GM18907 (cell line): ENCODE results near the gene PDE7B.
"Not testable (repeated sequence)": the region's sequence is repeated elsewhere in the genome, so short reads cannot be mapped to it uniquely, and the experiment has no call there.

Experiments used
- ATAC-seq: cut with Tn5 transposase; IDR thresholded peaks from one replicate; pipeline ENCODE4 v1.9.1; 2021; ENCODE audit warnings: mild to moderate bottlenecking, moderate library complexity; ENCODE audit not compliant: unreplicated experiment

The PDE7B gene

DNA sequence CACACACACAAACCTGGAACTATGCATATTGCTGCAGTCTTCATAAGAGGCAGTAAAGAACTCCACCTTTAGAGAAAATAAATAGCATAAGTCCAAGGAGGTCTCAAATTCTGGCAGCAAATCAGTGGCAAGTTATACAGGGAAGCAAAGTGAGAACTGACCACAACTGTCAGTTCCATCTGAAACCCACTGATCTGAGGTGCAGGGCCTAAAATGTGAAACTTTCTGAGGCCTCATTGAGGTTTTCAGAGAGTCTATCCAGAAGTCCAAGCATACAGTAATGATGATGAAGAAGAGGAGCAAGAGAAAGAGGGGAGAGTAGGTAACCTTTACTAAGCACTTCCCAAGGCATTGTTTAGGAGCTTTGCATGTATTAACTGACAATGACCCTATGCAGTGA, 362.4 kb downstream of the PDE7B start:
- ATAC-seq: no peak

DNA sequence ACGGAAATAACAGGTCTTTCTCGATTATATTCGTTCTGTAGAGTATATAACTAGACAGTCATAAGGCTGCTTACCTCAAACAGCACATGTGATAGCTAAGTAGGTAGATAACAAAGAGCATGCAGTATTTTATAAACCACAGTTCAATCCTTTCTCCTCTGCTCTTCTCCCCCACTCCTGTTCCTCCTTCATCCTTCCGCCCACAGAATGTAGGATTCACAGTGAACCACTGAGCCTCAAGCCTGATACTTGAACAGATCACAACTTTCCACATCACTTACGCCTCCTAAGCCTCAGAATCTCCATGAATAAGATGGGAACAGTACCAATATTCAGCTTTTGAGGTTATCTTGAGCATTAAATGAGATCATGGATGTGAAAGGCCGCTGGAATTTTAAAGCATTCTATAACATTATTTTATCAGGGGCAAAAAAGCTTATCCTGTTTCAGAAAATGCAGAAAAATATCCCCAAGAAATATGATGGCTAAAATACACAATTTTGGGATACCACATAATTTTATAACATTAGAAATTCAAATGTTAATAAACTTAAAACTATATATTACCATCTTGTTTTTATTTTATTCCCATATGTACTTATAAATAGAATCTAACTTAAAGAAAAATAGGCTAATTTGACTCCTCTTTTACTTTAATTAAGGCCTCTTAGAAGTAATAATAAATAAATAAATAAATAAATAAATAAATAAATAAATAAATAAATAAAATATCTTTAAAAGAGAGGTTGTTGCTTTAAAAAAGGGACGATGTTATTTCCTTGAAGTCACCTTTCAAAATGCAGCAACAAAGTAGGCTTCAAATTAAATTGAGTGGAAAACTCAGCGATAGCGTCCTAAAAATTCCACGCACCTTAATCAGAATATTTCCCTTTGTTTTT, 365.3 kb downstream of the PDE7B start:
- ATAC-seq: no peak

DNA sequence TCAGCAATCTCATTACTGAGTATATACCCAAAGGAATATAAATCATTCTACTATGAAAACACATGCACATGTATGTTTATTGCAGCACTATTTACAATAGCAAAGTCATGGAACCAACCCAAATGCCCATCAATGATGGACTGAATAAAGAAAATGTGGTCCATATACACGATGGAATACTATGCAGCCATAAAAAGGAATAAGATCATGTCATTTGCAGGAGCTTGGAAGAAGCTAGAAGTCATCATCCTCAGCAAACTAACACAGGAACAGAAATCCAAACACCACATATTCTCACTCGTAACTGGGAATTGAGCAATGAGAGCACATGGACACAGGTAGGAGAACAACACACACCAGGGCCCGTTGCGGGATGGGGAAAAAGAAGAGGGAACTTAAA, 373.5 kb downstream of the PDE7B start:
- not testable (repeated sequence) for ATAC-seq

DNA sequence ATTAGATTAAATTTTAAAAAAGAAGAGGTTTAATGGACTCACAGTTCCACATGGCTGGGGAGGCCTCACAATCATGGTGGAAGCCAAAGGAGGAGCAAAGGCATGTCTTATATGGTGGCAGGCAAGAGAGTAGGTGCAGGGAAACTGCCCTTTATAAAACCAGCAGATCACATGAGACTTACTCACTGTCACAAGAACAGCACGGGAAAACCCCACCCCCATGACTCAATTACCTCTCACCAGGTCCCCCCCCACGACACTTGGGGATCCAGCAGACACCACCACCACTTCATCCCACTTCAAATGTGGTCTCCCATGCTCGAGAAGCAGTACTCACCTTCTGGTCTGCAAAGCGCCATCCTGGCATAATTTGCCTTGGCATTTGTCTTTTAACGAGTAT, 374.0 kb downstream of the PDE7B start:
- no peak for ATAC-seq

DNA sequence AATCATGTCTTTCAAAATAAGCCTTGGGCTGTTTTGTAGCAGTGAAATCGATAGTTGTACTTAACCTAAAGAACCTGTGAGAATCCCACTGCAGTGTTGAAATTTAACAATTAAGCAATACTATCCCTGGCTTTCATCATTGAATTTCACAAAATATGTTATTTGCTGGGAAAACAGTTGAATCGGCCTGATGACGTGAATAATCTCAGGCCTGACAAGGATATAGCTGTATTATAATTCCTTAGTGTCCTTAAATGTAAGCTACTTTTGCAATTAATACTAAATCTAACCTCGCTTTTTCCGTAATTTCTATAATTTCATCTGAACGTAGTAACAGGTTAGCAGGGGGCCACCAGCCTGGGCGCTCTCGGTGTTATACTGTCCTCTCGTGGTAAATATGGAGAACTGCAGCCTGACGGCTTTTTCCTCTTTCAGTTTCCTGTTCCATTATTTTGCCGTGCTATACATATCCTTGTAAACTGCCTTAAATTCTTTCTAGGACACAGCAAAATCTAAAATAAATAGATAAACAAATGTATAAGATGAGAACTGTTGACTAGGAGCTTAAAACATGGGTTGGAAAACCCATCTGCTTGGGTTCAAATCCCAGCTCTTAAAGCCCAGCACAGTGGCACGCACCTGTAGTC, 374.6 kb downstream of the PDE7B start:
- peak; percentile 74 for ATAC-seq

DNA sequence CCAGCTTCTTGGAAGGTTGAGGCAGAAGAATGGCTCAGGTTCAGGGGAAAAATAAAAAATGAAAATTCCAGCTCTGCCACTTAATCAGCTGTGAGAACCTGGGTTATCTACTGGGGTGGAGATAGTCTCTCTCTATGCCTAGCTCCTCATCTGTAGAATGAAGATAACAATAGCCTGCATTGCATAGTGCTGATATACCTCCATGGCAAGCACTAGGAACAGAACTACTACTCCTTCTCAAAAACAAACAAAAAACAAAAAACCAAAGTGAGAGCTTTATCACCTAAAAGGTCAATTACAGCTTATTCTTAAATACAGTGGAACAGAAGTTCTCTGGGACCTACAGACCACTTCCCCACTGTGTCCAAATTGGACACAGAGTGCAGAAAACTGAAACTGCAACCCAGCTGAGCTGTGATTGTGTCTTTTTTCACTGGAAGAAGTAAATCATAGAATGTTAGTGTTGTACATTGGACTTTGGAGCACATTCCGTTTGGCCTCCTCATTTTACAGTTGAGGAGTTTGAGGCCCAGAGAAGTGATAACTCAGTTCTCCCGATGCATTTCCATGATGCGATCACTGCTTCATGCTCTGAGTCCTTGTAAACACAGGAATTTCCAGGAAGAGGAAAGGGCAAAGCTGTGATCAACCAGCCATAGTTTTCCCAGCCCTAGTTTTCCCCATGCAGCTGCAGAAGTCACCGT, 375.3 kb downstream of the PDE7B start:
- peak; percentile 25 for ATAC-seq

DNA sequence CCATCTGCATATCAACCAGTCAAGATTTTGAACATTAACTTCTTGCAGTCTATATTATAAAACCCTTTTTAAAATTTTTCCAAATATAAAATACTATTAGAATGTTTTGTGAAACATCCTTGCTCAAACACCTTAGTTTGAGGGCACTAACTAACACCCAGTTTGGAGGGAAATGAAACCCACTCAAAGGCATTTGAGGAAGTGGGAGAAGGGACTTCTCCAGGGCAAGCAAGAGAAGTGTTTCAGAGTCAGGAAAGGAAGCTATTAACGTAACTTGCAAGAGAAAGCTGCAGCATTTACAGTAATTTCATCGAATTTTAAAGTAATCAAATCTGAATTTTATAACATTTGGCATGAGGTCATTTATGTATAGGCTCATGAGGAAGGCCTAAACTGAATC, 377.3 kb downstream of the PDE7B start:
- no peak for ATAC-seq

DNA sequence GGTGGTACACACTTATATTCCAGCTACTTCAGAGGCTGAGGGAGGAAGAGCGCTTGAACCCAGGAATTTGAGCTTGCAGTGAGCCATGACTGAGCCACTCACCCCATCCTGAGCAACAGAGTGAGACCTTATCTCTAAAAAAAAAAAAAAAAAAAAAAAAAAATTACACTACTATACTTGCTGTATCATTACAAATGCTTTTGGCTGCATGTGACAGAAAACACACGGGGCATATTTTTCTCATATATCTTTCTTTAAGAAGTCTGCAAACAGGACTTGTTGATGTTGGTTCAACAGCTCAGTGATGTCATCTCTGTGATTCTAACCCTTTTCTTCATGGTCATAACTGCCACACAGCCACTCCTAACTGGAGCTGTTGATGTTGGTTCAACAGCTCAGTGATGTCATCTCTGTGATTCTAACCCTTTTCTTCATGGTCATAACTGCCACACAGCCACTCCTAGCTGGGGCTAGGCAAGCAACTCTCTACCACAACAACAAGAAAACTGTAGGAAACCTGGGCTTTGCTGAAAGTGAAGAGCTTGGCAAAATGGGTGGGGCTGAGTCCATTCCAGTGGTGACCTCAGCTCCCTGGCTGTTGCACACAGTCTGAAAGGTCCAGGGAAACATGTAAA, 378.8 kb downstream of the PDE7B start:
- ATAC-seq: no peak

DNA sequence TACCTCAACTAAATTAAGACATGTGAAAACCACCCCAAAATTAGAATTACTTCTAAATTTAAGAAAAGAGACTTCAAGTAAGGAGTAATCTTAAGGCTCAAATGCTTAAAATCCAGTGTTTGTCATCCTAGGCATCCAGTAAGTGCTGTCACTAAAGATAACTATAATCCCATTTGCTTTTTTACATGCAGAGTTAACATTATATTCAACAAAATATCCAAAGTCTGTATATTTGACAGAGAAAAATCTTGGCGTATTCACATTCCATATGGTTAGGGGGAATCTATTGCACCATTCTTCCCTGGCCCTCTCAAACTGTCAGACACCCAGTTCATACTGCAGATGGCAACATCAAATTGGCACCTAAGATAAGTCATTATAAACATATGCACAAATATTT, 381.2 kb downstream of the PDE7B start:
- ATAC-seq: no peak

DNA sequence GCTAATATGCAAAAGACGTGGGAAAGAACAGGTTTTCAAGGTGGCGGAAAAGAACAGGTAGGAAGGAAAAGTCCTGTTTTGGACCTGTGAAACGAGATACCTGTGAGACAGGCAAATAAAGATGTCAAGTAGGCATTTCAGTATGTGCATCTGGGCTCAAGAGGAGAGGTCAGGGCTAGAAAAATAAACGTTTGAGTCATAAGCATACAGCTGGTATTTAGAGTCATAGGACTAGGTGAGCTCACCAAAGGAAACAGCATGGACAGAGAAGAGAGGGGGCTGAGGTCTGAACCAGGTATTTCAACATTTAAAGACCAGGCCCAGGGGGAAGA, 383.7 kb downstream of the PDE7B start:
- ATAC-seq: no peak

DNA sequence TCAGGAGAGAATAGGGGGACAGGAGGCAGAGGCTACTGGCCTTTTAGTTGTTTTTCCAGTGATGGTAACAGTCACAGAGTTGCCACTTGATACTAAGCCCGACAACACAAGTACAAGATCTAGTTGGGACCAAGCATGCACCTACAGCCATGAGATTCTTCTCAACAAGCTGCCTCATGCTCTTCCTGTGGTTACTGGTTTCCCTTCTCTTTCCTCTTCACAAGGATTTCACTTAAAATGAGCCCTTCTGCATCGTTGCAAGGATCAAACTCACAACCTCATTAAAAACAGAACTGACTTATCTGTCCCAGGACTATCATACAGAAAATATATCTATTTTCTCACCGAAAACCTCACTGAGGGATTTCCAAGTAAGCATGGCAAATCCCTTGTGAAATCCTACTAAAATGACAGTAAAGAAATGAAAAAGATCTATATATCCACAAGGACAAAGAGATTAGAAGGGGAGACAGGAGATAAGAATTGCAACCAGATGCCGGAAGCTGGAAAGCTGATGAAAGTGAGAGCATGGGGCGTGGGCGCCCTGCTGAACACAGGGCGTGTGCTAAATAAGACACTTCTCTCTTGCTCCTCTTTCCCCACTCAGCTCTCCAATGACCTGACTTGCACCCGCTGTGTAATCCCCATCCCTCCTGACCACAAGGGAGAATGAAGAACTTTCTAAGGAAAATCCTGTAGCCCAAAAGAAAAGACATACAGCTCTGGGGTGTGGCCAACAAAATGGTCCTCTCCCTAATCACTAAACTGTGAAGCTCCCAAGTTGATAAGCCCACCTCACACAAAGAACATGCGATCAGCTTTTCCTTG, 385.2 kb downstream of the PDE7B start:
- ATAC-seq: no peak

DNA sequence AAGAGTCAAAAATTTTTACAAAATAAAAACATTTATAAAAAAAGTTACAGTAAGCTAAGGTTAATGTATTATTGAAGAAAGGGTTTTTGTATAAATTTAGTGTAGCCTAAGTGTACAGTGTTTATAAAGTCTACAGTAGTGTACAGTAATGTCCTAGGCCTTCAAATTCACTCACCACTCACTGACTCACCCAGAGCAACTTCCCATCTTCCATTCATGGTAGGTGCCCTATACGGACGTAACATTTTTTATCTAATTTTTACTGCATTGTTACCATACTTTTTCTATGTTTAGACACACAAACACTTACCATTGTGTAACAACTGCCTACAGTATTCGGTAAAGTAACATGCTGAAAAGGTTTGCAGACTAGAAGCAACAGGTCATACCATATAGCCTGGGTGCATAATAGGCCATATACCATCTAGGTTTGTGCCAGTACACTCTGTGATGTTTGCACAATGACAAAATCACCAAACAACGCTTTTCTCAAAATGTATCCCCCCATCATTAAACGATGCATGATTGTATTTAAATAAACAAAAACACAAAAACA, 392.6 kb downstream of the PDE7B start:
- ATAC-seq: no peak
